ENCODE data around the gene BTBD19. TPM values are rescaled to one million over a fixed set of nuclear protein-coding genes. Genes with fewer than 3 reads are reported as not detected.
"Not testable (repeated sequence)": the region's sequence is repeated elsewhere in the genome, so short reads cannot be mapped to it uniquely, and the experiment has no call there.

The BTBD19 gene
- total RNA-seq, 1 donor = 3.5 TPM

DNA sequence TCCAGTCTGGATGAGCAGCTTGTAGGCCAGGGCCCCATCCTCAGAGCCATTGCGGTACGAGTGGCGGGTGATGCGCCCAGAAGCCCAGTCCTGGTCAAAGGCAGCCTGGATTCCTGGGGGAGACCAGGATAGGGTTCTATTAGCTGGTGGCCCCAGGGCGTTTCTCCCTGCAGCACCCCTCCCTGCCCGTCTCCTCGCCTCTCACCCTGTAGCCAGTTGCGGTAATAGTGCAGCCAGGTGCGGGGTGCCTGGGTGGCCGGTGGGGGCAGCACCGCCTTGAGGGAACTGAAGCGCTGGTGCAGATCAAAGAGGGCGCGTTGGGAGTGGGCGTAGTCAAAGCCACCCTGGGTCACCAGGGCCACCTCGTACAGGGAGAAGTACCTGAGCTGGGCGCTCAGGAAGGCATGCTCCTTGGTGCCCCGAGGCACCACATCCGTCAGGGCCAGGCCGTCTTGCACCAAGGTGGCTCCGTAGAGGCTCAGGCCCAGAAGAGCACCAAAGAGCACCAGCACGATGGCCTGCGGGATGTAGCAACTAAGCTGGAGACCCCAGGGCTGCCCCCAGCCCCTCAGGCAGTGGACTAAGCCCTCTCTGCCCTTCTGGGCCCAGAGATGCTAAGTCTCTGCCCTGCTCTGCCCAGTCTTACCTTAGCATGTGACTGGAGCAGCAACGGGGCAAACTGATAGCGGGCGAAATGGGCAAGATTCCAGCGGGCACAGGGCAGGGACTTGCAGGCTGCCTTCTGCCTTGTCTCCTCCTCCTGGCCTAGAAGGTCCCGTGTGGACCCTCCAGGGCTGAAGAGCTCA, 19.1 kb downstream of the BTBD19 start:
- no peak for DNase-seq (ENCODE audit: low read depth in 2 of 3, low spot score in 2 of 3)

DNA sequence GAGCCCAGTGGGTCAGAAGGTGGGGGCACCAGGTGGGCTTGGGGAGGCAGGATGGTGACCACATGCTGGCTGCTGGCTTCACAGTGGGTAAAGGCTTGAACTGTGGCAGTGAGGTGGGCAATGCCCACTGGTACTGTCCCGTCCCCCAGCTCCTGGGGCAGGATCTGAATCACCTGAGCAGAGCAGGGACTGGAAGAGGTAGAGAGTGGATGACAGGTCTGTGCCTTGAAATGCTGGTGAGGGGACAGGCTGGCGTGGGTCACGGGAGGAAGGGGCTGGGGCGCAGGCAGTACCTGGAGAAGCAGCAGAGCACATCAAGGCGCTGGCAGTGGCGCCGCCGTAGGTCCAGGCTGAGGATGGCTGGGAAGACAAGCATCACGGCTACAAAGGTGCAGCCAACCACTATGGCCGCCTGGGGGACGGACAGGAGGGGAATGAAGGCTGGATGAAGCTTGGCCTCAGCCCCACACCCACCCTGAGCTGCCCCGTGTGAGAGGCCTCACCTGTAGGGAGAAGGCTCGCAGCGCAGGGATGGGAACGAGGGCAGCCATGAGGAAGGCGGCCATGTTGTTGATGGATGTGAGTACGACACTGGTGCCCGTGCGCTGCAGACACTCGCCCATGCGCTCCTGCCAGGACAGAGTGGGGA, 19.8 kb downstream of the BTBD19 start:
- DNase-seq (ENCODE audit: low read depth in 2 of 3, low spot score in 2 of 3) = no peak

DNA sequence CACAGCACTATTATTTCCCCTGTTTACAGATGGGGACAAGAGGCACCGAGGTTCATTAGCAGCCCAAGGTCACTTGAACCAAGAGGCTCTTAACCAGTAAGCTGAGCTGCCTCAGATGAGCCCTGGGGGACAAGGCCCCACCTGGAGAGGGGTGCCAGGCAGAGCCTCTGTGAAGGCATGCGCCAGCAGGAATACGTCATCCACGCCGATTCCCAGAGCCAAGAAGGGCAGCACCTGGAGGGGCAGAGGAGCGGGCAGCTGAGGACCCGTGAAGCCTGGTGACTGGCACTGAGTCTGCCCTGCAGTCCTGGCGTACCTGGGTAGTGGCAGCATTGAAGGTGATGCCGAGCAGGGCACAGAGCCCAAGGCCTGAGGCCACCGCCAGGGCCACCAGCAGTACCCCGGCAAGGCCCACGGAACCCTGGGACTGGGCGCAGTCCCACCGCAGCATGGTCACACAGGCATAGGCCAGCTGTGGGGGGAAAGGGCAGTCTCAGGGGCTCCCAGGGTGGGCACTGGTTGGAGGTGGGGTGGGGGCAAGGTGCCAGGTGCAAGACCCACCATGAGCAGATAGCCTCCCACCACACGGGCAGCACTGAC, 20.6 kb downstream of the BTBD19 start:
- DNase-seq (ENCODE audit: low read depth in 2 of 3, low spot score in 2 of 3) = no peak

GRCh38 chr1:44829506-44830384, 21.4 kb downstream of the BTBD19 start:
- DNase-seq (ENCODE audit: low read depth in 2 of 3, low spot score in 2 of 3) = no peak

- peak in 1 of 3 donors; percentile 50 for DNase-seq (ENCODE audit: low read depth in 2 of 3, low spot score in 2 of 3)
Measured at GRCh38 chr1:44830900-44831304, 22.6 kb downstream of the BTBD19 start.

GRCh38 chr1:44831516-44831915, 23.2 kb downstream of the BTBD19 start:
- no peak for DNase-seq (ENCODE audit: low read depth in 2 of 3, low spot score in 2 of 3)

DNA sequence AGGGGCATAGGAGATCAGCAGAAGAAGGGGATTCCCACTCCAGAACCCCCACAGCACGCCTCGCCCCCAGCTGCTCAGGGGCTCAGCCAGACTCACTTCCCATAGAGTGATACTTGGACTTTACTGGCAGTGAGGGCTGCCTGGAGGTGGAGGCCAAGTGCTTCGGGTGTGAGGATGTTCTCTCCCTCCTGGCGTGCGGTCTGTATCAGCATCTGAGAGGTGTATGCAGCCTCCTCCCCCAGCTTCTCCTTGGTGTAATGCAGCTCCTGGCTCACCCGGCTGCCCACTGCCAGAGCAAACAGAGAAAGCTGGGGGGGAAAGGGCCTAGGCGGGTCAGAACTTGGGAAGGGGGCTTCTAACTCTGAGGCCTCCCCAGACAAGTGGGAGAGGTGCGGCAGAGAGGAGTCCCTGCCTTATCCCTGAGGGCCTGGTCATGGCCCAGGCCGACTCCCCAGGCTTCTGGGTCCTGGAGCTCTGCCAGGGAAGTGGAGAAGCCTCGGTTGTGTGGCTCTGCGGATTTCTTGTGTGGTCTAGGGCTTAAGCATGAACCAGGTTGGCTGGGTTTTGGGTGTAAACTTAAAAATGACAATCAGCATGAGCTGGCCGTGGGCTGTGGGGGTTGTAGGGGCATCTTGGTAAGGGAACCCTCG, 23.9 kb downstream of the BTBD19 start:
- peak in 1 of 3 donors; percentile 58 for DNase-seq (ENCODE audit: low read depth in 2 of 3, low spot score in 2 of 3)

- no peak for DNase-seq (ENCODE audit: low read depth in 2 of 3, low spot score in 2 of 3)
Measured at GRCh38 chr1:44834328-44834727, 26.0 kb downstream of the BTBD19 start.

DNA sequence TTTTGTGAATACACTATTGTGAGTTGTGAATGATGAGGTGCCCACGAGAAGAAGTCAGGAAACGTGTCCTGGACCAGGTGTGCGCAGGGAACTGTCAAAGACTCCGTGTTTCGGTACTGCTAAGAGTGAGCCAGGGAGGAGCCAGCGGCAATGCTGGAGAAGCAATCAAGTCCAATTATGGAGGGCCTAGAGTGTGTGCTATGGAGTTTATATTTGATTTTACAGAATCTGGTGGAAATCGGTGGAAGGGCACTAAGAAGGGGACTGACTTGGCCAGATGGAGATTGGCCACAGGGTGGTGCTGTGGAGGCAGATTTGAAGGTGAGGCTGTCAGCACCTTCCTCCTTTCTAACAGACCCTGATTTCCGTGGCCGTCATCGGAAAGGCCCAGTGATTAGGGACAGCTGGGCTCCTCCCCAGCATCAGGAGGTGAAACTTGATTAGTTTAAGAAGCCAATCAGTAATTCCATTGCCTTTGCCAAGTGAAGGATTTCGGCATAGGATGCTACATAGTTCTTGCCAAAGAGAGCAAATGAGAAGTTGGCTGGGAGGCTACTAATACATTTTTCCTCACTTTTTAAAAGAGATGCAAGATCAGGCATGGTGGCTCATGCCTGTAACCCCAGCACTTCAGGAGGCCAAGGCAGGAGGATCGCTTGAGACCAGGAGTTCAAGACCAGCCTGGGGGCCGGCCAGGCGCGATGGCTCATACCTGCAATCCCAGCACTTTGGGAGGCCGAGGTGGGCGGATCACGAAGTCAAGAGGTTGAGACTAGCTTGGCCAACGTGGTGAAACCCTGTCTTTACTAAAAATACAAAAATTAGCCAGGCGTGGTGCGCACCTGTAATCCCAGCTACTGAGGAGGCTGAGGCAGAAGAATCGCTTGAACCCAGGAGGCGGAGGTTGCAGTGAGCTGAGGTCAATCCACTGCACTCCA, 27.7 kb downstream of the BTBD19 start:
- peak; percentile 54 to 90 (median 86) for DNase-seq (ENCODE audit: low read depth in 2 of 3, low spot score in 2 of 3)

GRCh38 chr1:44838294-44838693, 30.0 kb downstream of the BTBD19 start:
- not testable (repeated sequence) for DNase-seq (ENCODE audit: low read depth in 2 of 3, low spot score in 2 of 3)

- DNase-seq (ENCODE audit: low read depth in 2 of 3, low spot score in 2 of 3) = no peak
Measured at GRCh38 chr1:44839576-44839975, 31.3 kb downstream of the BTBD19 start.

- no peak for DNase-seq (ENCODE audit: low read depth in 2 of 3, low spot score in 2 of 3)
Measured at GRCh38 chr1:44842486-44842861, 34.2 kb downstream of the BTBD19 start.

DNA sequence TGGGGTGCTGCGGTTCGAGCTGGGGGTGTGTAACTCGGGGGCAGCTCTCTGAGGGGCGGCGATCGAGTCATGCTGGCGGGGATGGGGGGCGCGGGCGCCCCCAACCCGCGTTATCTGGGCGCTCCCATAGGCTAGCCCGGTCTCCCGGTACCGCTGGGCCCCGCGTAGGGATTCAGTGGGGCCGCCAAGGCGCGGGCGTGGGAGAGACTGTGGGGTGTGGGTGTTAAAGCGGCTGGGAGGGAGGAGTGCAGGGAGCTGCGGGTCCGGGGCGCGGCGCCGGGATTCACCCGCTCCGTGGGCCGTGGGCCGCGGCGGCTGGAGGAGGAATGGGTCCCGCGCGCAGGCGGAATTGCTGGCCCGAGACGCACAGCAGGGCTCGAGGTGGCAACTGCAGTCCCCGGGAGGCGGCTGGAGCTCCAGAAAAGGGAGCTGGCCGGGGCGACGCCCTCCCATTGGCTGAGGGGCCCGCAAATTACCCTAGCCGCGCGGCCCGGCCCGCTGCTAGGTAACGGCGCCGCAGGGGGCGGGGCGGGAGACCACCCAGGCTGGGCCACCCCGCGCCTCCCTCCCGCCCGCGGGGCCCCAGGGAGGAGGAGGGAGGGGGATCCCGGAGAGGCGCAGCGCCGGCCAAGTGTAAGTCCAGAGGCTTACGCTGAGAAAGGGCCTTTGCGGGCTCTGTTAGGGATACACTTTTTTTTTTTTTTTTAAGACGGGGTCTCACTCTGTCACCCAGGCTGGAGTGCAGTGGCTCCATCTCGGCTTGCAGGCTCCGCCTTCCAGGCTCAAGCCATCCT, 34.7 kb downstream of the BTBD19 start, which contains the start of gene PTCH2:
TSS of gene PTCH2 (minus strand) at position 392 of the 794 bp plus-strand sequence. CDS start at position 71, 321 bp downstream.
- peak in 2 of 3 donors; percentile 77 to 81 for DNase-seq (ENCODE audit: low read depth in 2 of 3, low spot score in 2 of 3)

DNA sequence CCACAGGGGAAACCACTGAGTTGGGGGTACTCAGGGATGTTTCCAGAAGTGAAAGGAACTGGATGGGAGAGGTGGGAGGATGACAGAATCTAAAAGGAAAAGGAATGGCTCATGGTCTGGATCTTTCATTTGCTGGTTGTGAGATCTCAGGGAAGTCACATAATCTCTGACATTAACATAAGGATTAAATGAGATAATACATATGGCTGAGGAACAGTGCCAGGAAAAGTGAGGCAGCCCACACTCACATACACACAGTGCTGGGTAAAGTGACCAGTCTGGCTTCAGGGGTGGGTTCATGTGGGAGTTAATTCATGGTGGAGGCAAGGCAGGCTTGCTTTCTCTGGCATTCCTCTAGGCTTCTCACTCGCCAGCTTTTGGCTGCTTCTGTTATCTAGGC, 38.7 kb downstream of the BTBD19 start:
- DNase-seq (ENCODE audit: low read depth in 2 of 3, low spot score in 2 of 3) = no peak

GRCh38 chr1:44847845-44848244, 39.5 kb downstream of the BTBD19 start:
- no peak for DNase-seq (ENCODE audit: low read depth in 2 of 3, low spot score in 2 of 3)

- DNase-seq (ENCODE audit: low read depth in 2 of 3, low spot score in 2 of 3) = no peak
Measured at GRCh38 chr1:44848456-44849181, 40.3 kb downstream of the BTBD19 start.

DNA sequence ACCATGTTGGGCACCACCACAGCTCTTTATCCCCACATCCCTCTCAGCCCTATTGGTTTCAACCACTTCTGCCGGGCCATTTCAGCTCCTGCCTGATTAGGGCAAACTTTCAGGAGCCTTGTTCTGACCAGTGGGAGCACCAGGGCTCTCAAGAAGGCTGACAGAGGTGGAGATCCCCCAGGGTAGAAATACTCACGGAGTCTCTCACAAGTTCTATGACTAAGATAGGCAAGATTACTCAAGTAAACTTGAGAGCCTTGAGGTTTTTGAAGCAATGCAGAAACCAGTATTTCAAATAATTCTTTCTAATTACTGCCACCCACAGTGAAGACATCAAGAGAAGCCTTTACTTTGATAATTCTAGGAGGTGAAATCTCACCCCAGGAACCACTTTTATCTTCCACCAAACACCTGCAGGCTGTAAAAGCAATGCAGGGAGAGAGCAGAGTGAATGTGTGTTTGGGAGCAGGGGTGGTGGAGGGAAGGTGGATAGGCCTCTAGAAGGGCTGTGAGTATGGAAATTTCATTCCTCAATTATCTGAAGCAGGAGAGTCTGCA, 41.3 kb downstream of the BTBD19 start:
- no peak for DNase-seq (ENCODE audit: low read depth in 2 of 3, low spot score in 2 of 3)

Data from hematopoietic multipotent progenitor cell (in vitro differentiated cells).